HG02798 (cell line): ENCODE measurements around the gene DCAF4.

ENCODE experiments used
- ATAC-seq: cut with Tn5 transposase; IDR thresholded peaks from one replicate; pipeline ENCODE4 v1.9.1; 2021; ENCODE audit warnings: mild to moderate bottlenecking; ENCODE audit not compliant: unreplicated experiment, poor library complexity

DCAF4 gene

DNA sequence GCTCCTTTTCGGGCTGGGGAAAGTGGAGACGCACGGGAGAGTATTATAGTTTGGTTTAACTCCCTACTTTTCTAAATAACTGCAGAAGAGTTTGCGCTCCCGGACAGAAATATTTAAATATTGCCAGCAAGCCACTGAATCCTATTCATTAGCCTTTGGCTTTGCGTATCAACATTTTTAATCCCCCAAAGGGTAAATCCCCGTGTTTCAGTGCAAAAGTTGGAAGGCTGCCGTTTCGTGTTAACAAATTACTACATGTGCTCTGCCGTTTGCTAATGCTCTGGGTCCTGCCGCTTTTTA lies 32.0 kb upstream of the DCAF4 start:
- no peak for ATAC-seq

DNA sequence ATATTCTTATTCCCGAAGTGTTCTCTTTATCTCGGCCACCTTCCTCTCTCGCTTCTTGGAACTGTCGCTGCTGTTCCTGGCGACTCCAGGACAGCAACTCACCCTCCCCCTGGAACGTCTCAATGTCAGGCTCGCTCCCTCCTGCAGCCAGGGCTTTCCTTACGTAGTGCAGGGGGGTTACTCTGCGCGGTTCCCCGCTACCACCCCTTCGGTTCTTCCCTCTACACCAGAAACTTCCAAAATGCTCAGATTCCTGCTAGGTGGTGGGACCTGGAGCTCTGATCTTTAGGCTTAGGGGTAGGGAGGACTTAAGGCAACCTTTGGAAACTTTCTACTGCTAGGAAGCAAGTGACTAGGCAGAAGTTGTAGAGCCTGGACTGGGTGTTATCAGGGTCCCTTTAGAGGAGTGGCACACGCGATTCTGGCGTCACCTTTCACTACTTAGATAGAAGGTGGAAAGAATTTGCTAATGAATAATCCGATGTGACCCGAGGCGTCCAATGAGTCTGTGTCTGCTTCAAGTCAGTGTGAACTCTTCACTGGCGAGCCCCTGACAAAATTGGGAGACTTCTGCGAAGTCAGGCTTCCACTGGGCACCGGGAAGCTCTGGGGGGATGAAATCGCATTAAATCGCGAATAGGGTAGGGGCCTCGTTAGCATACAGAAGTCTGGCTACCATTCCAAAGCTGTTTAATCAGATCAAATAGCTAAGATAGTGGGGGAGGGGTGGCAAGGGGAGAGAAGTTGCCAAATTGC lies 31.5 kb upstream of the DCAF4 start:
- no peak for ATAC-seq

DNA sequence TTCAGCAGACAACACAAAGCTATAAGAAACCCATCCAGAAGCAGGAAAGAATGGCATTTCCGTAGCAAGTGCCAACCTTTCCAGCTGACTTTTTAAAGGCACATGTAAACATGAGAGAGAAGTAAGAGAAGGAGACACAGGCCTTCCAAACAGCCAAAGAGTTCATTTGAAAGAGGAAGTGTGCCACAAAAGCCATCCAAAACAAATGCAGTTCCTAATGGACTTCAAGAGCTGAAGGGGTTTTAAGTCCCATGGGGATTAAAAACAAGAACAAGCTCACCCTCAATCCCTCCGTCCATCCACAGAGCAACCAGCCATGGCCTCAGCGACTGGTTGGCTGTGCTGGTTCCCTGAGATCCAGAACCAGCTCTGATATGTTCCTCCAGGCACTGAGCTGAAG lies 27.8 kb upstream of the DCAF4 start:
- no peak for ATAC-seq

DNA sequence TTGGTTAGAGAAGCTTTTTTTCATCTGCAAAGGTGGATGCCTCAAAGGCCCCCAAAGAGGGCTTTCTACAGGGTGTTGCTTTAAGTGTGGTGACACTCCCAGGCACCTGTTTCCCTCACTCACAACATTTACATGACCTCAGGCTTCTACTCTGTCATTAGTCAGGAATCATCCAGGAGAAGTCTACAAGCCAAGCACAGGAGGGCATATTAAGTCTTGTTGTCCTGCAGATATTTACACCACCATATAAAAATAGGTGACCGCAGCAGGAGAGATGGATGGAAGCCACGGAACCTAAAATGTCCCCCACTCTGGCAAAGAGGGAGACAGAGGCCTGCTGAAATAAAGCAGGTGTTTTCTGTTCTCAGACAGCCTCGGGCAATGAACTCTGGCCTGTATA lies 24.9 kb upstream of the DCAF4 start:
- no peak for ATAC-seq

DNA sequence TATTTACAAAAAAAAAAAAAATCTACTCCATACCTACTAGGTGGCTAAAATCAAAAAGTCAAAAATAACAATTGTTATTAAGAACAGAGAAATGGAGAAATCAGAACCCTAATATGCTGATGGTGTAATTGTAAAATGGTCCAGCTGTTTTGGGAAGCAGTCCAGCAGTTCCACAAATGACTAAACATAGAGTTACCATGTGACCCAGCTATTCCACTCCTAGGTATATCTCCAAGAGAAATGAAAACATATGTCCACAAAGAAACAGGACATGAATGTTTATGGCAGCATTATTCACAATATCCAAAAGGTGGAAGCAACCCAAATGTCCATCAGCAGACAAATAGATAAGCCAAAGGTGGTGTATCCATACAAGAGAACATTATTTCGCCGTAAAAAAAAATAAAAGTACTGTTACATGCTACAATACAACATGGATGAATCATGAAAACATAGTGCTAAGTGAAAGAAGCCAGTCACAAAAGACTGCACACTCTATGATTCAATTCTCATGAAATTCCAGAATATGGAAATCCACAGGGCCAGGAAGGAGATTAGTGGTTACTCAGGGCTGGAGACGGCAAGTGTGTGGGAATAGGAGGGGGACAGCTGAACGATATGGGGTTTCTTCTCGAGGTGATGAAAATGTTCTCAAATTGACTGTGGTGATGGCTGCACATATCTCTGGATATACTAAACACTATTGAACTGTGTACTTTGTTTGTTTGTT lies 23.3 kb upstream of the DCAF4 start:
- no peak for ATAC-seq

DNA sequence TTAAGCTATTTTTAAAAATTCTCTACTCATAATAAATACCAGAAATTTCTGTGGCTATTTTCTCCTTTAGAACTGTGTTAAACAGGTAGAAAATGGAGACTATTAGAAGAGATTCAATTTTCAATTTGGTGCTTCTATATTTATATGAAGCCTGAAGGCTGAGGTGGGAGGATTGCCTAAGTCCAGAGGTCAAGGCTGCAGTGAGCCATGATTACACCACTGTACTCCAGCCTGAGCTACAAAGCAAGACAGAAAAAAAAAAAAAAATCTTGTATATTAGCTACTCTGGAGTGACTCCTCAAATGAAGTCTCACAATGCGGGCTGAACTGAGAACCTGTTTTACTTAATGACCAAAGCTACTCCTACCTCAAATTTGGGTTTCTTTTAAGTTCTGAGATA lies 22.5 kb upstream of the DCAF4 start:
- ATAC-seq: no peak

DNA sequence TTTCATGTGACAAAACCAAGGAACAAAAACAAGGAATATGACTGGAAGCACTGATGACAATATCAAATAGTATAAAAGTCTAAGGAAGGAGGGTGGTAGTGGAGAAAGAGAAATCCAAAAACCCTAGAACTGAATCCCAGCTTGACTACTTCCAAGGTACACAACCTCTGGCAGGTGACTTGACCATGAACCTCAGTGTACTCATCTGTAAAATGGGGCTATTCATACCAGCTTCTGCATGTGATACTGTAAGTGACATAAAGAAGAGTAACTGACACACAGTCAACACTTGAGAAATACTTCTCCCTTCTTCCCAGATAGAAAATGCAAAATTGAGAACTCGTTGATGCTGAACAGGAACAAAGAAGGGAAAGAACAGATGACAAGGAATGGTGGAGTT lies 22.0 kb upstream of the DCAF4 start:
- ATAC-seq: no peak

DNA sequence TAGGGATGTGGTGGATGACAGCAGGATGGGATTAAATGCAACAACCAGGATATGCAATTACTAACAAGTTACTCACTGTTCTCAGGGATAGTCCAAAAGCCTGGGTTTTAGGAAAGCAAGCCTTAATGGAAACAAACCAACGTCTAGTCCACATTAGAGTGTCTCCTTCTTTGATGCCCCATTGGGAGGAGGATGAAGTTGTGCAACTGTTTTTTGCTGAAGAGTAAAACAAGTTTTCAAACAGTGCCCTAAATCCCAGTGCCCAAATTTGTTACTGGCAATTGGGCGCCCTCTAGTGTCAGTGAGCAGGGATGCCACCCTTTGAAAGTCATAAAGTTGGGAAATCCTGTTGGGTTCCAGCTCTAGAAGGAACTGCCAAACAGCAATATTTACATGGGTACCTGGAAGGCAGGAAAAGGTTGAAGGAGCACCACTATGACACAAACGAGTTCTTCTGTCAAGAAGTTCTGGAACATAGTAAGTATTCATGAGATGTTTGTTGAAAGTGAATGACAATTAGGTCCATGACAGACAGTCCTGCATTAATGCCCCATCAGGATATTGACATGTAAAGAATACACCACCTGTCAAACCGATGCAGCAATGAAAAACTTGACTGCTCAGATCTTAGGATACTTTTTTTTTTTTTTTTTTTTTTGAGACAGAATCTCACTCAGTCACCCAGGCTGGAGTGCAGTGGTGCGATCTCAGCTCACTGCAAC lies 21.3 kb upstream of the DCAF4 start:
- peak; percentile 40 for ATAC-seq

DNA sequence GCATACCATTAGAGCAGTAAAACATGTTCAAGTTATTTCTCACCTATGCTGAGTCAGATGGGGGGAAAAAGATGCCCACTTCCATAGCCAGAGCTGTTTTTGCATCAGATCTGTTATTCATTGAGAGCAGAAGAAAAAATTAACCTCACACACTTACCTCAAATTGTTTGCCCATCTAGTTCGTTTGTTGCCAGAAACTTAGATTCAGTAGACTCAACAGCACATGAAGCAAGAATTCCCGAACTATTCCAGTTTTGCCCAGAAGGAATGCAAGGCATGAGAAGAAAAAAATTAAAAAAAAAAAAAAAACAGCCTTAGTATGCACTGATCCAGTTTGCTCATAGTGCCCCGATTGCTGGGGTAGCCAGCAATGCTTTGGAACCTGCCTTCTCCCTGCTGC lies 19.9 kb upstream of the DCAF4 start:
- no peak for ATAC-seq

DNA sequence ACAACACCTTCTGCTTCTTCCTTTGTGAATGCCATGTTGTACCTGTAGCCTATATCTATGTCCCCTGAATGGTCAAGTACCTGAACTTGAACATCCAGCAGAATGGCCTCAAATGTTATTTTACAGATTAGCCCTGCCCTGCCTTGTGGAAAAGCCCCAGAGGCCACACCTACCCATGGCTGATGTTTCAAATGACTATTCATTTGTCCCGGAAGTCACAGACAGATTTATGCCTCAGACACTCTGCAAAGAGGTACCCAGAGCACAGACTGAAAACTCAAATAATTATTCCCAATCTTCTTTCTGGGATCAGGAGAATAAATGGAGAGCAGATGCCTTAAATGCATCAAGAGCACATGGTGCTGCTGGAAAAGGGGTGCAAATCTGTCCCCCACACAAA lies 19.4 kb upstream of the DCAF4 start:
- no peak for ATAC-seq

DNA sequence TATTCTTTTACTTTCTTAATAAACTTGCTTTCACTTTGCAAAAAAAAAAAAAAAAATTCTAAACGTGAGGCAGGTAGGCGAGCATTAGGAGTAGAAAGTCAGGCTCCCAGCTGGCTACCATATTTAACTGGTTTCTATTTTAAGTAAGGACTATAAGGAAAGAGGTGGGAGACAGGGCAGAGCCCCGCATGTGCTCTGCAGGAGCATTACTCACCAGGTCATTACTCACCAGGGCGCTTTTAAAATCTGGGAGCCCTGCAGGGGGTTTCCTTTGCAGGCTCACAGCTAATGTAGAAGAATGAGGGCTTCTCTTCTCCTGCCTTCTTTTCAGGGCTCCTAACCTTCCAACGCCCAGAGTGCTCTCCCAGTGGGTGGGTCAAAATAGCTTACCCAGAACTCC lies 18.4 kb upstream of the DCAF4 start:
- no peak for ATAC-seq

DNA sequence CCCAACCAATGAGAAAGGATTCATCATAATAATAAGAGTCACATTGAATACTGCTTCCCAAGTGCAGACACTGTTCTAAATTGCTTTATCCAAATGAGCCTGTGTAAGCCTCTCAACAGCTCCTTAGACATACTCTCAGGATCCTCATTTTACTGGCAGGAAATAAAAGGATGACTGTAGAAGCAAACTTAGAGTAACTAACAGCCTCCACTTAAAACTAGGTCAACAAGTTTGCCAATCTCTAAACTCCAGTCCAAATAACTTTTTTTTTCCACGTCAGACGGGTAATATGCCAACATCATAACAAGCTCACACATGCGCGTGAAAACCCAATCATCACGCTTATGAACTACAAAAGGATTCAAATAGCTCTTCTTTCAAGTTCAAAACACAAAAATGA lies 17.1 kb upstream of the DCAF4 start:
- ATAC-seq: no peak

DNA sequence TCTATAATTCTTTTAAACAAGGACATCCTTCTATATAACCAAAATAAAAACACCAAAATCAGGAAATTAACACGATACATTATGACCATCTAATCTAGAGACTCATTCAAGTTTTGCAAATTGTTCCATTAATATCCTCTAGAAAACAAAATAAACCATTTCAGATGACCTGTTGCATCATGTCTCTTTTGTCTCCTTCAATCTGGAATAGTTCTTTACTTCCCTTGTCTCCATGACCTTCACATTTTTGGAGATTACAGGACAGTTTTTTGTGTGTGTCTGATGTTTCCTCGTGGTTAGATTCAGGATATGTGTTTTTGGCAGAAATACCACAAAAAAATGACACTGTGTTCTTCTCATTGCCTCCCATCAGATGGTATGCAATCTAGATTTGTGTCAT lies 12.5 kb upstream of the DCAF4 start:
- no peak for ATAC-seq

DNA sequence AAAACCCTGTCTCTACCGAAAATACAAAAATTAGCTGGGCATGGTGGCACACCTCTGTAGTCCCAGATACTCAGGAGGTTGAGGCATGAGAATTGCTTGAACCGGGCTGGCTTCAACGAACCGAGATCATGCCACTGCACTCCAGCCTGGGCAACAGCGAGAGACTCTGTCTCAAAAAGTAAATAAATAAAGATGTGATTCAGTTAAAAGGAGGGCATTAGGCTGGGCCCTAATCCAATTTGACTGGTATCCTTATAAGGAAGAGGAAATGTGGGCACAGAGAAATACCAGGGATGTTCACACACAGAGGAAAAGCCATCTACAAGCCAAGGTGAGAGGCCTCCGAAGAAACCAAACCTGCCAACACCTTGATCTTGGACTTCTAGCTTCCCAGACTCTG lies 10.1 kb upstream of the DCAF4 start:
- ATAC-seq: no peak

DNA sequence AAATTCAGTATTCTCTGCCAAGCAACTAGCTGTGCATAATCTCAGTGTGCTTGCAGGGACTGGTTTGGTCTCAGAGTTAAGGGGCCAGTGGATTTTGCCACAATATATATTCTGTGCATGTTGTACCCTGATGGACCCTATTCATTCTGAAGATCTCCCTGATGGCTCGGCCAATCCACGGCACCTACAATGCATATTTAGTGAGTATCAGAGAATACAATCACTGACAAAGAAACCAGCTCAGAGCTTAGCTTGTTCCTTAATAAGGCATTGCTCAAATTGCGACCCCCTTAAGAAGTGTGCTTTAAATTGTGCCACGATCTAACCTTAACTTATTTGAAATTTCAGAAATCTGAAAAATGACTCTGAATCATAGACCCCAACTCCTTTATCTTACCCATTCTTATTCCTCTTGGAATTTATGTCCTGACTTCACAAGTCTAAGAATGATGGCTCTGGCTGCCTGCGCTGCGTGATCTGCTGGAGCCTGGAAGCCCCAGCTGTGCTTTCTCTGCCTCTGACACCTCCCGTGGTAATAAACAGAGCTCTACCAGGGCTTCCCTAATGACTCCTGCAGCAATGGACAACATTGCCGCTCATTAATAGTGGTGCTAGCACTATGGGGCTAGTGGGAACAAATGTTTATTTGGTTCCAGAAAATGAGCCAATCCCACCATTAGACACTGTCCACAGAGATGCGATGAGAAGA lies 9.0 kb upstream of the DCAF4 start:
- ATAC-seq: no peak

DNA sequence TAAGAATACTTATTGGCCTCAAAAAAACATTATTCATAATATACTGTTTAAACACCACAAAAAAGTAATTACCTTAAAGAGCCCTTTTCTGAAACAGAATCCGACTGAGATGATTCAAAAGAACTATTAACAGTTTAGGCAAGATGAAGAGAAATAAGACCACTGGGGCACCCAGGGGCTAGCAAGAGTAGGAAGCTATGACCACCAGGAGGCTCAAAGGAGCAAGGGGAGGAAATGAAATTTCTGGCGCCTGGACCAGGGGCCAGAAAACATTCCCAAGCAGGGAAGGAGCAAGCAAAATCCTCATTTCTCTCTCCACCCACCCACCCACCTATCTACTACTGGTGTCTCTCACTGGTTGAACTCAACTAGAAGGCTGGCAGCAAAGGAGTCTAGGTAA lies 6.3 kb upstream of the DCAF4 start:
- ATAC-seq: no peak

DNA sequence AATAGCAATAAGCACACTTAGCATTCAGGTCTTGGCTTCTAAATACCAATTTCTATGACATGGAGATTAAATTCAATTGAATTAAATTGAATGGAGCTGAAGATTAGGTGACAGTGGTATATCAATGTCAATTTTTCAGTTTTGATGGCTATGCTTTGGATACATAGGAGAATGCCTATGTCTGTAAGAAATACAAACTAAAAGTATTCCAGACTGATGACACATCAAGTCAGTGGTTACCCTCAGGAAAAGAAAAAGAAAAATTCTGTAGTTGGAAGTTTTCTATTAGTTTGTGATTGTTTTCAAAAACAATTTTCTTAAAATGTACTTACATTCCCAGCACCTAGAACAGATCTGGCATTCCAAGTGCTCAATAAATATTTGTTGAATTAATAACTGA lies 4.9 kb upstream of the DCAF4 start:
- ATAC-seq: no peak

DNA sequence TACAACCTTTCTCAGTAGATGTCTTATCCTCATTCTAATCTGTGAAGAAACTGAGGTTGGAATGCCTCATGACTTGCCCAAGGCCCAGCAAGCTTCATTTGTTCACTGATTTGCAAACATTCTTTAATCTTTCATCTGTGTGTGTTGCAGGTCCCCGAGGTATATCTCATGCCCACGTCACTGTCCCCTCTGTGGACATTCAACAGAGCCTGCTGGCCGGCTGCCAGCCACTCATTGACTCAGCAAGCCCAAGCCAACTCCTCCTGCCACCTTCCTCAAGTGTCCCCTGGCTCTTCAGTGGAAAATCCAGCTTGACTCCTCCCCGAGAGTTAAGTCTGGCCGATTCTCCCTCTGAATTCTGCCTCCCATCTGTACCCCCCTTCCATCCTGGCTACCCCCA lies 1.9 kb upstream of the DCAF4 start:
- ATAC-seq: no peak

DNA sequence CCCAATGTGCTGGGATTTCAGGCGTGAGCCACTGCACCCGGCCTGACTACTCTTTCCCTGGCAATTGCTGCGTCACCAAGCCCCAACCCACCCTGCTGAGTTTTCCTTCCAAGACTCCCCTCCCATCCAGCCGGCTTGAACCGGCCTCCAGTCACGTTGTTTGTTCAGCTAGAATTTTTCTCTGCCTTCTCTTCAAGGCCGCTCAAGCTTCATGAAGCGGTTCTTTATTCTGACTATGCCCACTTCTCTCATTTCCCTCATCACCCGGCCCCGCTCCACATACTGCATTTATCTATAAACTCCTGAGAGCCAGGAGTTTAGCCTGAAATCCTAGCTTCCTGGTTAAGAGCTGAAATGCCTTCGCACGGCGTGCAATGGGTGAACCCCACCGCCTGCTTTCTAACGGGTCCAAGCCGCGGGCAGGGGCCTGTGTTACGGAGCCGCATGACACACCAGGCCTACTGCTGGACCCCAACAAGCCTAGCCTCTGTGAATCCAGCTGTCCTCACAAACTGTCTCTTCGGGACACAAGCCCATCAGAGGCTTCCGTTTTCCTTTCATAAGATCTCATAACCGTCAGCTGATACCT lies 999 bp upstream of the DCAF4 start:
- ATAC-seq: no peak

DNA sequence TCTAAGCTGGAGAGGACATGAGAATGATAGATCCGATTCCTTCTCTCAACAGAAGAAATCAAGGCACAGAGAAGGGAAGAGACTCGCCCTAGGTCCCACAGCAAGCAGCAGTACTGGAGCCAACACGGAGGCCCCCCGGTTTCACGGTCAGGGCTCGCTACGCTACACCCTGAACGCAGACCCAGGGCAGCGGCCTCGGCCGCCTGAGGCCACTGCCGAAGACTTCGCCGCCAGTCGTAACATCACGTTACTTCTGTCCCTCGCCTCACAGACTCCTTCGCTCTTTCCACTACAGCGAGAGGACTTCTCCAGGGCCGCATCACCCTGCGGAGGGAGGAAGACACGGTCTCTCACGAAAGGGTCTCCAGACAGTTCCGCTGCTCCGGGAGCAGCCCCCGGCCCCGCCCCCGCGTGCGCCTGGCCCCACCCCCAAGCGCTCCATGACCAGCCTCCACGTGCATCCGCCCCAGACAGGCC lies 411 bp upstream of the DCAF4 start:
- ATAC-seq: peak; percentile 18

DNA sequence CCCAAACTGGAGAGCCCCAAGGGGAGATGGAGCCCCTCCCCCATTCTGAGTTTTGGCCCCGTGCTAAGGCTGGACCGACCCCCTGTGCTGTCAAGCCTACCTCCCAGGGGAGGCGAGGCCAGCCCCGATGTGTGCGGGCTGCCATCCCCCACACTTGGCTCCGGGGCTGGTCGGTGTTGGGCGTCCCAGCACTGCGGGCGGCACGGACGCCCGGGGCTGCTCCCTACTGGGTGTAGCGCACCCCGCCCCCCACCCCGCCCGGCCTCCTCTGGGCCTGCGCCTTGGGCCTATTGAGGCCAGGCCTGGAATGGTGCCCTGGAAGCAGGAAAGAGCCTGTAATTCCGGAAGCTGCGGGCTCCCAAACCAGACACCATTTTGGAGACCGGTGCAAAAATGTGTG lies 2.6 kb downstream of the DCAF4 start:
- no peak for ATAC-seq
